ENCODE results near the gene CDH5.
"Not testable (repeated sequence)": the region's sequence is repeated elsewhere in the genome, so short reads cannot be mapped to it uniquely, and the experiment has no call there.

CDH5 gene

DNA sequence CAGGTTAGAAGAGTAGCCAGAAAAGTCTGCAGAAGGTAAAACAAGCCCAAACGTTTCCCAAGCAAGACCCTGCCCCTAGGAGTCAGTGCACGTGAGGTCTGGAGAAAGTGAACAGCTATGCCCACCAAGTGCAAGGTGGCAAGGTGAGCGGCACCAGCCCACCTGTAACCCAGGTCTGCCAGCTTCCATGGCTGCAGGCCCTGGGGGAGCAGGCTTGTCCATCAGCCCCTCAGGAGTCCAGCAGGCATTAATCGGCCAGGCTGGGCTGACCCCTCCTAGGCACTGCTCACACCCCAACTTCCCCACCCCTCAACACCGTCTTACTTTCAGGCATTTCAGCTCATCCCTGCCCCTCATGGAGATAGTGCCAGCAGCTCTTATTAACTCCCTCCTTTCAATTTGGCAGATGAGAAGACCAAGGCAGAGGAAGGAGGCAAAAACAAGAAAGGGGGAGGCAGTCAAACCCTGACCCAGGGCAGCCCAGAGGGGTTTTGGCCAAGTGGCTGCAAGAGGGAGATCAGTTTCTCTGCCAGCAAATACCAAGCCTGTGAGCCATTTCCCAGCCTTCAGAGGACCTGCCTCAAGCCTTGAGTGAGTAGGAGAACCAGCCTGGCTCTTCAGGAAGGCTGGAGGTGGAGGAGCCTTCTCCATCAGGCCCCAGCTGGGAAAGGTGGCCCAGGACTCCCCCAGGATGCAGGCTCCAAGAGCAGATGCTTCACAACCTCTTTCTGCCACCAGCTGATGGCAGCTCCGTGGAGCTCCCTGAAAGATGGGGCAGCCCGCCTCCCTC lies 75.3 kb downstream of the CDH5 start:
- DNase-seq = no peak

- no peak for DNase-seq
These were observed 76.2 kb downstream of the CDH5 start for GRCh38 chr16:66442502-66443268.

GRCh38 chr16:66443269-66443652 lies 76.8 kb downstream of the CDH5 start:
- DNase-seq = no peak

- DNase-seq = peak; percentile 17
These were observed 77.6 kb downstream of the CDH5 start for GRCh38 chr16:66444049-66444481.

GRCh38 chr16:66446737-66447136 lies 80.2 kb downstream of the CDH5 start:
- DNase-seq = no peak

- no peak for DNase-seq
These were observed 81.0 kb downstream of the CDH5 start for GRCh38 chr16:66447491-66447890.

DNA sequence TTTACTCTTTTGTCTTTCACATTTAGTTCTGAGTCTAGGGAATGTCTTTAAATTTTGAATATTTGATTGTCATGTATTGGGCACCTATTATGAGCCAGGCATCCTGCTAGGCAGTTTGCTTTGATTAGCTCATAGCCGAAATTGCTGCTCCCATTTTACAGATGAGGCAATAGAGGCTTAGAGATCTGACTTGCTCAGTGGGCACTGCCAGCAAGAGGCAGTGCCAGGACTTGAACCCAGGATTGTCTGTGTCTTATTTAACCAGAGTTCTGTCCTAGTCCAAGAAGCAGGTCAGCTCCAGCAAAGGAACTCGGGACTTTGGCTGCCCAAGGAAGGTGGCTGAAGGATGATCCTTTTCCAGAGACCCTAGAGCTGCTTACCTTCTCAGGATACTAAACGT lies 85.1 kb downstream of the CDH5 start:
- DNase-seq = no peak

GRCh38 chr16:66453230-66453629 lies 86.7 kb downstream of the CDH5 start:
- DNase-seq = not testable (repeated sequence)
